ENCODE measurements around the gene ZBTB37. TPM values are rescaled to one million over a fixed set of nuclear protein-coding genes. Genes with fewer than 3 reads are reported as not detected.

ZBTB37 gene
- total RNA-seq, 4 donors from 2014 or later = 15.8 to 17.6 (median 17.2) TPM

DNA sequence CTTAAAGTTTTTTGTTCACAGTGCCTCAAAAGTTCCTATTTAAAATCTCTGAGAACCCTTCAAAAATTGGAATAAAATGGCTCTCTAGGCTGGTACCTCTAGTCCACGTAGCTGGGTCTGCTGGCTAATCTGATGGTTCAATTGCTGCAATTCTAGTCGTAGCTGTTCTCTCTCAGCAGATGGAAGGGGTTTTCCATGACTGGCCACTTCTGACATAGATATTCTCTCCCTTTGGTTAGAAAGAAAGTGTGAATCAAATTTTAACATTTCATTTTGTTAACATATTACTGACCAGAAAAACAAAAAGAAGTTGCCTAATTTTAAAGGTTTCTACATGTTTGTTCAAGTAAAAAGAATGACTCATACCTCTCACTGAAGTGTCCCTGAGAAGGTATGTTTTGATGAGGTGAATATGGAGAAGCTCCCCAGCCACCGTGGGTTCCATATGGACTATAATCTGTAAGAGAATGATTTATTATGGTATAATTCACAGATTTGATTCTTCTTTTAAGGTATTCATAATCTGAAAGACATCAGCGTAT, 78.3 kb downstream of the ZBTB37 start:
- TF ChIP-seq, protein P1, sequence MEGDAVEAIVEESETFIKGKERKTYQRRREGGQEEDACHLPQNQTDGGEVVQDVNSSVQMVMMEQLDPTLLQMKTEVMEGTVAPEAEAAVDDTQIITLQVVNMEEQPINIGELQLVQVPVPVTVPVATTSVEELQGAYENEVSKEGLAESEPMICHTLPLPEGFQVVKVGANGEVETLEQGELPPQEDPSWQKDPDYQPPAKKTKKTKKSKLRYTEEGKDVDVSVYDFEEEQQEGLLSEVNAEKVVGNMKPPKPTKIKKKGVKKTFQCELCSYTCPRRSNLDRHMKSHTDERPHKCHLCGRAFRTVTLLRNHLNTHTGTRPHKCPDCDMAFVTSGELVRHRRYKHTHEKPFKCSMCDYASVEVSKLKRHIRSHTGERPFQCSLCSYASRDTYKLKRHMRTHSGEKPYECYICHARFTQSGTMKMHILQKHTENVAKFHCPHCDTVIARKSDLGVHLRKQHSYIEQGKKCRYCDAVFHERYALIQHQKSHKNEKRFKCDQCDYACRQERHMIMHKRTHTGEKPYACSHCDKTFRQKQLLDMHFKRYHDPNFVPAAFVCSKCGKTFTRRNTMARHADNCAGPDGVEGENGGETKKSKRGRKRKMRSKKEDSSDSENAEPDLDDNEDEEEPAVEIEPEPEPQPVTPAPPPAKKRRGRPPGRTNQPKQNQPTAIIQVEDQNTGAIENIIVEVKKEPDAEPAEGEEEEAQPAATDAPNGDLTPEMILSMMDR (IDR thresholded peaks at IDR 0.05; ENCODE audit: low read depth) = no peak

GRCh38 chr1:173948594-173948993, 80.4 kb downstream of the ZBTB37 start:
- TF ChIP-seq, protein P1 (IDR thresholded peaks at IDR 0.05; ENCODE audit: low read depth) = no peak

Small RNA genes lying within 50 kb of the gene (small RNA-seq; reads per million reads assigned to genes)
- gene RNA5SP67 = not detected

Other genes with a start within 250 kb of the ZBTB37 start
- not detected for gene TEX50, start 233.0 kb upstream of the ZBTB37 start, total RNA-seq
- under 1 TPM in 1 of 4 donors, not detected in 3; 0.34 TPM for gene ANKRD45, start 198.5 kb upstream of the ZBTB37 start, total RNA-seq
- 10 to 100 TPM; 27.7 to 45.2 (median 44.4) TPM for gene KLHL20, start 153.4 kb upstream of the ZBTB37 start, total RNA-seq
- 10 to 100 TPM; 13.3 to 21.4 (median 15.6) TPM for gene DARS2, start 43.7 kb upstream of the ZBTB37 start, total RNA-seq
- 1 to 10 TPM; 4.9 to 8.5 (median 6.2) TPM for gene CENPL, start 43.5 kb upstream of the ZBTB37 start, total RNA-seq
- gene GAS5, start 391 bp upstream of the ZBTB37 start, total RNA-seq = 100 to 1,000 TPM; 330 to 419 (median 355) TPM
- under 1 TPM in 1 of 4 donors, not detected in 3; 0.51 TPM for gene SERPINC1, start 48.9 kb downstream of the ZBTB37 start, total RNA-seq
- 10 to 100 TPM; 28.0 to 35.2 (median 31.1) TPM for gene RC3H1, start 154.0 kb downstream of the ZBTB37 start, total RNA-seq

All from subcutaneous adipose tissue (tissue), 4 donors.